Spinal cord (tissue), 10 donors: ENCODE measurements around the gene TNK2. TPM values are rescaled to one million over a fixed set of nuclear protein-coding genes. Genes with fewer than 3 reads are reported as not detected.
"Not testable (repeated sequence)": the region's sequence is repeated elsewhere in the genome, so short reads cannot be mapped to it uniquely, and the experiment has no call there.

ENCODE experiments used
- DNase-seq, 6 donors: peaks; one replicate each; pipeline versions ENCODE4 v3.0.0 to v3.0.0-alpha.2; 2013 to 2015; ENCODE audit warnings: low spot score in 6 of 6, low read depth in 4 of 6
- H3K27ac ChIP-seq: one replicate; pipeline ENCODE4 v1.5.1; 2013; ENCODE audit warnings: low read depth, low read length, control low read depth
- H3K27me3 ChIP-seq: one replicate; pipeline ENCODE4 v1.6.1; 2013; ENCODE audit warnings: low read length; ENCODE audit not compliant: control insufficient read depth, insufficient read depth
- H3K36me3 ChIP-seq: one replicate; pipeline ENCODE4 v1.6.1; 2013; ENCODE audit warnings: low read length; ENCODE audit not compliant: control insufficient read depth, insufficient read depth
- H3K4me1 ChIP-seq: one replicate; pipeline ENCODE4 v1.6.1; 2013; ENCODE audit warnings: low read length; ENCODE audit not compliant: control insufficient read depth, insufficient read depth
- H3K4me3 ChIP-seq: one replicate; pipeline ENCODE4 v1.5.1; 2013; ENCODE audit warnings: low read depth, low read length, control low read depth
- H3K9me3 ChIP-seq: one replicate; pipeline ENCODE4 v1.6.1; 2013; ENCODE audit warnings: low read length; ENCODE audit not compliant: control insufficient read depth, insufficient read depth
- WGBS: methylation state at CpG from one replicate; pipeline ENCODE4 v1.1.5; 2013; ENCODE audit warnings: missing lambda C conversion rate; ENCODE audit not compliant: insufficient coverage; 5-methylcytosine and 5-hydroxymethylcytosine counted together
- polyA plus RNA-seq, 2 donors: library from polyadenylated mRNA; unstranded; fragments of 120-200 nt; gene quantifications; one replicate each; pipeline ENCODE4 v1.2.1, GENCODE V29; 2013; ENCODE audit not compliant: insufficient read length in 2 of 2
- small RNA-seq: library from RNA; depleted of rRNA; stranded (forward); fragments of <200 nt; gene quantifications from one replicate; pipeline ENCODE3, GENCODE V24; 2014; ENCODE audit warnings: low replicate concordance
- total RNA-seq, 2 donors: library from RNA; depleted of rRNA in 1 of 2; stranded (reverse); fragments of 120-200 nt in 1 of 2; fragments of >200 nt in 1 of 2; gene quantifications; one replicate each; pipeline versions ENCODE4 v1.2.3 to v1.2.4, GENCODE V29; 2013 to 2014
- donor health status: healthy.

Gene TNK2
- total and polyA plus RNA-seq, 4 donors = 16.1 to 229 (median 128) TPM

GRCh38 chr3:195816276-195816913 is 92.0 kb downstream of the TNK2 start:
- not testable (repeated sequence) for H3K4me1 ChIP-seq, DNase-seq, H3K4me3 ChIP-seq, H3K36me3 ChIP-seq, H3K9me3 ChIP-seq, H3K27ac ChIP-seq
- peaks cover 11% of the 10 kb centered on the region for H3K27me3 ChIP-seq
- WGBS = 96% methylated on average over 23 of the region's 23 CpGs

- Histone ChIP-seq H3K4me1 (no peaks in the 10 kb centered on the region), H3K27me3 (peaks cover 18% of the 10 kb centered on the region), H3K9me3 (no peaks in the 10 kb centered on the region), H3K4me3 (no peak overlapping the region), H3K36me3 (no peaks in the 10 kb centered on the region), H3K27ac (no peak overlapping the region)
- no peak for DNase-seq
- 82% methylated on average over 17 of the region's 18 CpGs for WGBS
These were observed 93.1 kb downstream of the TNK2 start for GRCh38 chr3:195815169-195815771.

GRCh38 chr3:195813916-195814640 is 94.3 kb downstream of the TNK2 start:
- DNase-seq = no peak
- Histone ChIP-seq H3K36me3 (no peaks in the 10 kb centered on the region), H3K27me3 (peaks cover 23% of the 10 kb centered on the region), H3K4me1 (peaks cover 8% of the 10 kb centered on the region), H3K27ac (no peak overlapping the region), H3K4me3 (no peak overlapping the region), H3K9me3 (no peaks in the 10 kb centered on the region)
- WGBS = 86% methylated on average over 21 of the region's 24 CpGs

Small RNA genes within 50 kb of the gene (small RNA-seq; reads per million reads assigned to genes)
- gene MIR6829 = not detected
- gene RNU2-11P = not detected

Other genes with a start within 250 kb of the TNK2 start
- 1 to 10 TPM; 2.6 to 2.9 TPM for gene MUC20, start 187.6 kb downstream of the TNK2 start, total RNA-seq
- gene MUC20, start 187.6 kb downstream of the TNK2 start, polyA plus RNA-seq = 10 to 100 TPM; 12.9 to 28.3 TPM
- 1 to 10 TPM in 1 of 2 donors, under 1 TPM in 1; 0.59 to 3.1 TPM for gene MUC4, start 96.6 kb downstream of the TNK2 start, total RNA-seq
- 1 to 10 TPM in 1 of 2 donors, under 1 TPM in 1; 0.95 to 6.3 TPM for gene MUC4, start 96.6 kb downstream of the TNK2 start, polyA plus RNA-seq
- 100 to 1,000 TPM in 1 of 2 donors, 10 to 100 TPM in 1; 91.4 to 159 TPM for gene TFRC, start 173.5 kb upstream of the TNK2 start, total RNA-seq
- 10 to 100 TPM; 60.8 to 75.3 TPM for gene TFRC, start 173.5 kb upstream of the TNK2 start, polyA plus RNA-seq